HEK293 (cell line): ENCODE data around the gene ELL2.

ENCODE experiments used
- CTCF ChIP-seq: fragments of 450-650 bp; formaldehyde crosslinking; IDR thresholded peaks from 2 replicates; pipeline ENCODE4 v1.5.1; 2016; ENCODE audit warnings: missing biosample characterization, missing genetic modification characterization
- TCF7L2 ChIP-seq: IDR thresholded peaks from 2 replicates; pipeline ENCODE4 v1.6.1; 2011; ENCODE audit warnings: low read depth, mild to moderate bottlenecking, inconsistent platforms, low read length, moderate library complexity, borderline replicate concordance
- ZBTB44 ChIP-seq: fragments of 450-650 bp; IDR thresholded peaks from 2 replicates; pipeline ENCODE4 v1.5.1; 2018; ENCODE audit warnings: missing biosample characterization, mild to moderate bottlenecking, missing genetic modification characterization
- ZNF19 ChIP-seq: fragments of 450-650 bp; formaldehyde crosslinking; IDR thresholded peaks from 2 replicates; pipeline ENCODE4; 2016; ENCODE audit warnings: missing biosample characterization, missing genetic modification characterization, low read depth
- ZNF24 ChIP-seq: fragments of 450-650 bp; formaldehyde crosslinking; IDR thresholded peaks from 2 replicates; pipeline ENCODE4 v1.5.1; 2016; ENCODE audit warnings: missing biosample characterization, missing genetic modification characterization
- ZNF449 ChIP-seq: fragments of 450-650 bp; formaldehyde crosslinking; IDR thresholded peaks from 2 replicates; pipeline ENCODE4 v1.5.1; 2017; ENCODE audit warnings: missing biosample characterization, mild to moderate bottlenecking, missing genetic modification characterization, moderate library complexity
- ZNF785 ChIP-seq: fragments of 450-650 bp; formaldehyde crosslinking; IDR thresholded peaks from 2 replicates; pipeline ENCODE4 v1.5.1; 2016; ENCODE audit warnings: missing biosample characterization, missing genetic modification characterization

- TF ChIP-seq CTCF (no peak), ZNF19 (tag by site-specific recombination) (no peak), ZNF24 (no peak), ZNF449 (tag by site-specific recombination) (no peak), ZNF785 (tag by site-specific recombination) (no peak), TCF7L2 (no peak), ZBTB44 (tag by site-specific recombination) (no peak)
Observed at GRCh38 chr5:95859661-95860060, 102.0 kb downstream of the ELL2 start.
